Activated CD8-positive, alpha-beta T cell treated with anti-CD3 and anti-CD28 coated beads for 36 hours (primary cell): ENCODE results near the gene KCNK15. TPM values are rescaled to one million over a fixed set of nuclear protein-coding genes. Genes with fewer than 3 reads are reported as not detected.

ENCODE experiments used
- ATAC-seq: fragments of 200-7000 bp; cut with Tn5 transposase; one replicate; pipeline ENCODE4 v1.10.0; 2021; ENCODE audit warnings: mild to moderate bottlenecking, moderate library complexity
- CTCF ChIA-PET: fragments of 350-600 bp; sonication (Branson Sonifier 250); formaldehyde crosslinking; loops from one replicate; lab custom pipeline; 2021; ENCODE audit warnings: antibody characterized with exemption; lab: Charles Lee
- POLR2A ChIA-PET: fragments of 350-600 bp; sonication (Branson Sonifier 250); formaldehyde crosslinking; loops from one replicate; lab custom pipeline; 2021; ENCODE audit warnings: antibody characterized with exemption; lab: Charles Lee
- DNase-seq: peaks from one replicate; pipeline ENCODE4 v3.0.0-alpha.2; 2020
- H3K27ac Mint-ChIP-seq: one replicate; pipeline ENCODE4 v1.8.0; 2021; ENCODE audit warnings: mild to moderate bottlenecking, mixed read lengths
- H3K27me3 Mint-ChIP-seq: one replicate; pipeline ENCODE4 v1.8.0; 2021; ENCODE audit warnings: mixed read lengths
- H3K36me3 Mint-ChIP-seq: one replicate; pipeline ENCODE4 v1.8.0; 2021; ENCODE audit warnings: low read depth, mixed read lengths
- H3K4me1 Mint-ChIP-seq: one replicate; pipeline ENCODE4 v1.8.0; 2021; ENCODE audit warnings: low read depth, mixed read lengths
- H3K4me3 Mint-ChIP-seq: one replicate; pipeline ENCODE4 v1.8.0; 2021; ENCODE audit warnings: mild to moderate bottlenecking, moderate library complexity, mixed read lengths
- H3K9me3 Mint-ChIP-seq: one replicate; pipeline ENCODE4 v1.8.0; 2021; ENCODE audit warnings: mixed read lengths
- intact Hi-C: fragments of 100-400 bp; cut with micrococcal nuclease; formaldehyde crosslinking; loops from one replicate; pipeline ENCODE4 v1.10.0; 2022
- total RNA-seq, 2 experiments: library from RNA; stranded (reverse); gene quantifications; one replicate each; pipeline ENCODE4 v1.2.3, GENCODE V29; 2021
- TF ChIP-seq, protein P1 (sequence below): fragments of 200-600 bp; IDR thresholded peaks from one replicate; pipeline ENCODE4 v1.8.0; 2022; ENCODE audit warnings: antibody characterized with exemption, mild to moderate bottlenecking

KCNK15 gene
- total RNA-seq, 2 experiments from 2014 or later, result 0.25 to 0.29 TPM

DNA sequence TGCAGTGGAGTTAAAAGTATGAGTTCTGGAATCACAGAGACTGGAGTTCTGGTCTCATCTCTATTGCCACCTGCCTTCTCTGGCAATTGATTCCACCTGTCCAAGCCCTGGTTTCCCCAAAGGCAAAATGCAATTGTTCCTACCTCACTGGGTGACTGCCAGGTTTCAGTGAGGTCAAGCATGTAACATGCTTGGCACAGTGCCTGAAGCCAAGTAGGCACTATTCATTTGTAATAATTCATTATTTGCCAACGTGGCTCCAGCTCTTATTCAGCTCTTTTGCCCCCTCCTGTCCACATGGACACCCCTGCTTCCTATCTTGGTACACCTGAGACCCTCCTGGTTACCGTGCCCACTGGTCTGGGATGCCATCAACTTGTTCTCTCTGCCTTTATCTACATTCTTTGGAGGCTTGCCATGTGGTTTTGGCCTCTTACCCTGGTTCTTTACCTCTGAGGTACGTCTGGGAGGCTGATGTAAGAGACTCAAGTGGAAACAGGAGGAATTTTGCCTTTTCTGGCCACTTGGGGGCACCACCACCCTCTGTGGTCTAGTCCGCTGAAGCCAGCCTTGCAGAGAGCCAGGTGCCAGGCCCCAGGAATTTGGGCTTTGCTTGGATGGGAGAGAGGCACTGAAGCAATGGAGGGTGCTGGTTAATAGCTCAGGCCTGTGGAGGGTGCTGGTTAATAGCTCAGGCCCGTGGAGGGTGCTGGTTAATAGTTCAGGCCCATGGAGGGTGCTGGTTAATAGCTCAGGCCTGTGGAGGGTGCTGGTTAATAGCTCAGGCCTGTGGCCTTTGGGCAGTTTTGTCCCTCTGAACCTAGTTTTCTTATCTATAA is 1.7 kb downstream of the KCNK15 start:
- Mint-ChIP-seq H3K36me3 (no peaks in the 10 kb centered on the region), H3K27me3 (peaks cover 20% of the 10 kb centered on the region), H3K27ac (peak overlapping the region; percentile 73), H3K4me3 (peak overlapping the region; percentile 70), H3K9me3 (no peaks in the 10 kb centered on the region), H3K4me1 (peaks cover 8% of the 10 kb centered on the region)
- DNase-seq, result peak; percentile 87
- intact Hi-C loops, result loop anchor here (1.0 kb wide), 1 partner anchor 120 kb away; no protein-coding TSS in a partner anchor
- ChIA-PET CTCF (interaction anchor here (0.5 to 4.5 kb wide), 28 partner anchors 9 to 348 kb away, joined by 3 to 37 read pairs (median 5); no protein-coding TSS in a partner anchor), POLR2A (interaction anchor here (0.7 to 0.8 kb wide), 2 partner anchors 66 to 348 kb away, joined by 3 read pairs; no protein-coding TSS in a partner anchor)
- ATAC-seq, result peak; percentile 71
- TF ChIP-seq, protein P1, sequence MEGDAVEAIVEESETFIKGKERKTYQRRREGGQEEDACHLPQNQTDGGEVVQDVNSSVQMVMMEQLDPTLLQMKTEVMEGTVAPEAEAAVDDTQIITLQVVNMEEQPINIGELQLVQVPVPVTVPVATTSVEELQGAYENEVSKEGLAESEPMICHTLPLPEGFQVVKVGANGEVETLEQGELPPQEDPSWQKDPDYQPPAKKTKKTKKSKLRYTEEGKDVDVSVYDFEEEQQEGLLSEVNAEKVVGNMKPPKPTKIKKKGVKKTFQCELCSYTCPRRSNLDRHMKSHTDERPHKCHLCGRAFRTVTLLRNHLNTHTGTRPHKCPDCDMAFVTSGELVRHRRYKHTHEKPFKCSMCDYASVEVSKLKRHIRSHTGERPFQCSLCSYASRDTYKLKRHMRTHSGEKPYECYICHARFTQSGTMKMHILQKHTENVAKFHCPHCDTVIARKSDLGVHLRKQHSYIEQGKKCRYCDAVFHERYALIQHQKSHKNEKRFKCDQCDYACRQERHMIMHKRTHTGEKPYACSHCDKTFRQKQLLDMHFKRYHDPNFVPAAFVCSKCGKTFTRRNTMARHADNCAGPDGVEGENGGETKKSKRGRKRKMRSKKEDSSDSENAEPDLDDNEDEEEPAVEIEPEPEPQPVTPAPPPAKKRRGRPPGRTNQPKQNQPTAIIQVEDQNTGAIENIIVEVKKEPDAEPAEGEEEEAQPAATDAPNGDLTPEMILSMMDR, result peak; percentile 71

DNA sequence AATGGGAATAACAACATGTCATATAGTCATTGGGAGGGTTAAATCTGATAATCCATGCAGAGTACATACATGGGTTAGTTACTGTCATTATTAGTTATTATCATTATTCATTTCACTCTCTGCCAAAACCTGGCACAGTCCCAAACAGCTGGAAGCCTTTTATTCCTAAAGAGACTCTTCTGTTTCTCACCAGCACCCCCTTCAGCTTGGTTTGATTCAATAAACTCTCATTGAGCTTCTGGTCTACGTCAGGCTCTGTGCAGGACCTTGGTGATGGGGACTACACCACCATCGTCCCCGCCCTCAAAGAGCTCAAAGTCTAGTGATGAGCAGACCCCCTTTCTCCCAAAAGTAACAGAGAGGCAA is 2.3 kb downstream of the KCNK15 start:
- Mint-ChIP-seq H3K27me3 (peaks cover 20% of the 10 kb centered on the region), H3K27ac (no peak overlapping the region)
- intact Hi-C loops, result no loop called here

DNA sequence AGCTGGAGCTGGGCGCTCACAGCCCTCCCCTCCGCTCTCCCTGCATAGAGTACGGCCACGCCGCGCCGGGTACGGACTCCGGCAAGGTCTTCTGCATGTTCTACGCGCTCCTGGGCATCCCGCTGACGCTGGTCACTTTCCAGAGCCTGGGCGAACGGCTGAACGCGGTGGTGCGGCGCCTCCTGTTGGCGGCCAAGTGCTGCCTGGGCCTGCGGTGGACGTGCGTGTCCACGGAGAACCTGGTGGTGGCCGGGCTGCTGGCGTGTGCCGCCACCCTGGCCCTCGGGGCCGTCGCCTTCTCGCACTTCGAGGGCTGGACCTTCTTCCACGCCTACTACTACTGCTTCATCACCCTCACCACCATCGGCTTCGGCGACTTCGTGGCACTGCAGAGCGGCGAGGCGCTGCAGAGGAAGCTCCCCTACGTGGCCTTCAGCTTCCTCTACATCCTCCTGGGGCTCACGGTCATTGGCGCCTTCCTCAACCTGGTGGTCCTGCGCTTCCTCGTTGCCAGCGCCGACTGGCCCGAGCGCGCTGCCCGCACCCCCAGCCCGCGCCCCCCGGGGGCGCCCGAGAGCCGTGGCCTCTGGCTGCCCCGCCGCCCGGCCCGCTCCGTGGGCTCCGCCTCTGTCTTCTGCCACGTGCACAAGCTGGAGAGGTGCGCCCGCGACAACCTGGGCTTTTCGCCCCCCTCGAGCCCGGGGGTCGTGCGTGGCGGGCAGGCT is 4.6 kb downstream of the KCNK15 start:
- H3K4me3 Mint-ChIP-seq, result no peak overlapping the region
- no peaks in the 10 kb centered on the region for H3K9me3 Mint-ChIP-seq
- TF ChIP-seq, protein P1, result no peak
- ChIA-PET POLR2A (no interaction called here), CTCF (interaction anchor here (3.5 to 4.5 kb wide), 2 partner anchors 18 to 117 kb away, joined by 15 to 37 read pairs; no protein-coding TSS in a partner anchor)
- DNase-seq (no peak), ATAC-seq (no peak)
- no peaks in the 10 kb centered on the region for H3K36me3 Mint-ChIP-seq
- H3K27me3 Mint-ChIP-seq, result peaks cover 14% of the 10 kb centered on the region
- H3K4me1 Mint-ChIP-seq, result peaks cover 8% of the 10 kb centered on the region
- H3K27ac Mint-ChIP-seq, result no peak overlapping the region
- intact Hi-C loops, result no loop called here

More for the DNA sequence above, 2.3 kb downstream of the KCNK15 start:
- no peak for DNase-seq
- Mint-ChIP-seq H3K9me3 (no peaks in the 10 kb centered on the region), H3K4me3 (no peak overlapping the region), H3K4me1 (peaks cover 8% of the 10 kb centered on the region), H3K36me3 (no peaks in the 10 kb centered on the region)
- ChIA-PET POLR2A (interaction anchor here (0.8 kb wide), 1 partner anchor 66 kb away, joined by 3 read pairs; no protein-coding TSS in a partner anchor), CTCF (interaction anchor here (0.7 to 4.5 kb wide), 22 partner anchors 10 to 348 kb away, joined by 3 to 37 read pairs (median 6); no protein-coding TSS in a partner anchor)
- TF ChIP-seq, protein P1, result no peak
- ATAC-seq, result no peak

DNA sequence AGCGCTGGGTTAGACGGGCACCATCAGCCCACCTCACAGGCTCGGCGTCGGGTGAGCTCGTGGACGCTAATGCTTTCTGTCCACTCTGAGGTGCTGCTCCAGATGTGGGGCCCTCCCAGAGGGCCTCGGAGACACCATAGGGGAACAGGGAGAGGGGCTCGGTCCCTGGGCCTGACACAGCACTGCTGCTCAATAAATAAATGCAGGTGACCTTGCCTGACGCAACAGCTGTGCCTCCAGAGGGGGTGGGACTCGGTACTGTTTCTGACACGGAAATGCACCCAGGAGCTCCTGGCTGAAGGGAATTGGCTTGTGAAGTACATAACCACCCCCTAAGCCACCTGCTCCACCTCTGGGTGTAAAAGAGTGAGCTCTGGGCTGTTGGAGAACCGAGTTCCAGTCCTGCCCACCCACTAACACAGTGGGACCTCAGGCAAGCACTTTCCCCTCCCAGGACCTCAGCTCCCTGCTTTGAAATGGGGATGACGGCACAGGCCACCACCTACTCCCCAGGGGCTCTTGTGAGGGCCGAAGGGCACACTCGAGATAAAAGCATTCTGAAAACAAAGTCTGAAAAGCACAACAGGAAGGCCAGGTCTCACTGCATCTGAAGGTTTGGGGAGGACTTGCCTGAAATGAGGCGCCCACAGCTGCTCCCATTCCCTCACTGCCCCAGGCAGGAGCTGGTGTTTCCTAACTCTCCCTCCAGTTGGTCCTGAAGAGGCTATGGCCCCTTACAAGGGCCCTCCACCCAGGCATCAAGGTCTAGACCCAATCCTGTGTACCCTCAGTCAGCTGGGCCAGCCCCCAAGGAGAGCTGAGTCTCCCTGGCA is 6.7 kb downstream of the KCNK15 start:
- Mint-ChIP-seq H3K27ac (no peak overlapping the region), H3K27me3 (peaks cover 6% of the 10 kb centered on the region), H3K9me3 (no peaks in the 10 kb centered on the region), H3K4me1 (peaks cover 2% of the 10 kb centered on the region), H3K4me3 (no peak overlapping the region), H3K36me3 (no peaks in the 10 kb centered on the region)
- no peak for ATAC-seq
- no peak for DNase-seq
- CTCF ChIA-PET, result interaction anchor here (1.3 kb wide), 1 partner anchor 115 kb away, joined by 3 read pairs; no protein-coding TSS in a partner anchor
- intact Hi-C loops, result no loop called here
- POLR2A ChIA-PET, result no interaction called here
- TF ChIP-seq, protein P1, result no peak
